HCT116 (cell line): ENCODE measurements around the gene CD164L2. TPM values are rescaled to one million over a fixed set of nuclear protein-coding genes. Genes with fewer than 3 reads are reported as not detected.

Source experiments
- ATAC-seq: fragments of 200-7000 bp; cut with Tn5 transposase; 2 replicates; pipeline ENCODE4 v1.9.1; 2020; ENCODE audit warnings: mild to moderate bottlenecking, moderate library complexity
- BruUV-seq: library from RNA; stranded (reverse); fragments of 400-500 nt; replicated peaks from 2 replicates; lab custom pipeline; 2021; lab: Mats Ljungman, UMichigan
- CTCF ChIA-PET: fragments of 300-600 bp; sonication (Branson Sonifier 250); formaldehyde crosslinking; loops from one replicate; lab custom pipeline; 2021; ENCODE audit warnings: antibody characterized with exemption; lab: Charles Lee
- POLR2A ChIA-PET: fragments of 300-600, 350-600 bp; sonication (Branson Sonifier 250); formaldehyde crosslinking; loops from one replicate; lab custom pipeline; 2021; ENCODE audit warnings: antibody characterized with exemption; lab: Charles Lee
- RAD21 ChIA-PET, 2 experiments: fragments of 300-600 bp; sonication (Branson Sonifier 250); formaldehyde crosslinking; loops; one replicate each; lab custom pipeline; 2023; ENCODE audit warnings: low total read pairs in 2 of 2; ENCODE audit not compliant: uncharacterized antibody in 2 of 2, unreplicated experiment in 2 of 2, low non-redundant PET in 1 of 2; lab: Charles Lee
- DNase-seq: peaks from one replicate; pipeline ENCODE4 v3.0.0-alpha.2; 2010; ENCODE audit warnings: low read depth, low spot score
- H2AFZ ChIP-seq: fragments of 200-600 bp; shearing (Covaris generic), sonication (generic); 2 replicates; pipeline ENCODE4 v1.6.1; 2017; ENCODE audit warnings: low read depth, mixed run types, mixed read lengths, antibody characterized with exemption, low read length; ENCODE audit not compliant: poor library complexity, severe bottlenecking
- H3K27ac ChIP-seq: 2 replicates; pipeline ENCODE4 v1.5.1; 2012; ENCODE audit warnings: low read depth, low read length
- H3K27me3 ChIP-seq: fragments of 200-600 bp; sonication (generic); 2 replicates; pipeline ENCODE4 v1.6.1; 2016; ENCODE audit warnings: mixed run types, low read length, mixed read lengths; ENCODE audit not compliant: insufficient read depth
- H3K36me3 ChIP-seq, 2 experiments: fragments of 200-500 bp in 1 of 2; fragments of 200-600 bp in 1 of 2; sonication (Bioruptor generic) in 1 of 2; sonication (generic) in 1 of 2; 2 replicates each; pipeline versions ENCODE4 v1.5.1 to v1.6.1; 2014 to 2016; ENCODE audit warnings: low read length in 2 of 2, inconsistent platforms in 1 of 2, mixed read lengths in 1 of 2, mixed run types in 1 of 2; ENCODE audit not compliant: insufficient read depth in 2 of 2, control insufficient read depth in 1 of 2
- H3K4me1 ChIP-seq, 2 experiments: fragments of 200-600 bp in 1 of 2; sonication (generic) in 1 of 2; 2 replicates each; pipeline versions ENCODE4 v1.5.1 to v1.6.1; 2012 to 2017; ENCODE audit warnings: low read length in 2 of 2, inconsistent platforms in 1 of 2, mild to moderate bottlenecking in 1 of 2, mixed read lengths in 1 of 2, mixed run types in 1 of 2, moderate library complexity in 1 of 2; ENCODE audit not compliant: insufficient read depth in 2 of 2, control insufficient read depth in 1 of 2
- H3K4me2 ChIP-seq: fragments of 200-600 bp; sonication (generic); 2 replicates; pipeline ENCODE4 v1.6.1; 2017; ENCODE audit warnings: mixed run types, low read length, mixed read lengths
- H3K4me3 ChIP-seq, 2 experiments: fragments of 200-600 bp in 1 of 2; sonication (generic) in 1 of 2; replicated peaks in 1 of 2; 2 replicates each; pipeline ENCODE4 v1.5.1; 2011 to 2016; ENCODE audit warnings: low read length in 2 of 2, control low read depth in 1 of 2, low read depth in 1 of 2, mild to moderate bottlenecking in 1 of 2, mixed read lengths in 1 of 2, mixed run types in 1 of 2
- H3K79me2 ChIP-seq: fragments of 200-600 bp; sonication (generic); 2 replicates; pipeline ENCODE4 v1.6.1; 2017; ENCODE audit warnings: mild to moderate bottlenecking, mixed run types, low read length, moderate library complexity, mixed read lengths; ENCODE audit not compliant: insufficient read depth
- H3K9ac ChIP-seq: fragments of 200-600 bp; sonication (generic); 2 replicates; pipeline ENCODE4 v1.6.1; 2016; ENCODE audit warnings: low read length, mixed read lengths
- H3K9me2 ChIP-seq: fragments of 200-600 bp; sonication (generic), shearing (Covaris generic); 2 replicates; pipeline ENCODE4 v1.6.1; 2017; ENCODE audit warnings: mixed run types, mild to moderate bottlenecking, moderate library complexity; ENCODE audit not compliant: insufficient read depth
- H3K9me3 ChIP-seq, 2 experiments: fragments of 200-500 bp in 1 of 2; fragments of 200-600 bp in 1 of 2; sonication (Bioruptor generic) in 1 of 2; sonication (generic) in 1 of 2; 2 replicates each; pipeline ENCODE4 v1.6.1; 2014 to 2017; ENCODE audit warnings: low read length in 2 of 2, mixed read lengths in 2 of 2, inconsistent platforms in 1 of 2, low read depth in 1 of 2, mild to moderate bottlenecking in 1 of 2, mixed run types in 1 of 2, moderate library complexity in 1 of 2; ENCODE audit not compliant: control insufficient read depth in 1 of 2, insufficient read depth in 1 of 2
- H4K20me1 ChIP-seq: fragments of 200-600 bp; sonication (generic), shearing (Covaris generic); 2 replicates; pipeline ENCODE4 v1.6.1; 2017; ENCODE audit warnings: mixed run types, mild to moderate bottlenecking, moderate library complexity; ENCODE audit not compliant: insufficient read depth
- CBX3 ChIP-seq: IDR thresholded peaks from 2 replicates; pipeline ENCODE4 v1.6.1; 2012; ENCODE audit warnings: low read depth
- CEBPB ChIP-seq: IDR thresholded peaks from 2 replicates; pipeline ENCODE4 v1.6.1; 2012; ENCODE audit warnings: low read depth
- EGR1 ChIP-seq: IDR thresholded peaks from 2 replicates; pipeline ENCODE4 v1.6.1; 2012; ENCODE audit warnings: low read depth
- ELF1 ChIP-seq: IDR thresholded peaks from 2 replicates; pipeline ENCODE4 v1.6.1; 2012; ENCODE audit warnings: low read depth, borderline replicate concordance
- JUND ChIP-seq: IDR thresholded peaks from 2 replicates; pipeline ENCODE4 v1.6.1; 2012
- POLR2AphosphoS5 ChIP-seq: IDR thresholded peaks from 2 replicates; pipeline ENCODE4 v1.6.1; 2011; ENCODE audit warnings: mild to moderate bottlenecking, low read depth, low read length, moderate library complexity
- RAD21 ChIP-seq: IDR thresholded peaks from 2 replicates; pipeline ENCODE4 v1.6.1; 2012; ENCODE audit warnings: low read depth, mild to moderate bottlenecking
- REST ChIP-seq: IDR thresholded peaks from 2 replicates; pipeline ENCODE4 v1.6.1; 2012; ENCODE audit warnings: low read depth
- YY1 ChIP-seq: IDR thresholded peaks from 2 replicates; pipeline ENCODE4 v1.6.1; 2011; ENCODE audit warnings: low read length, low read depth, moderate library complexity, mild to moderate bottlenecking; ENCODE audit not compliant: insufficient replicate concordance; ENCODE audit errors: extremely low read depth
- ZBTB33 ChIP-seq: IDR thresholded peaks from 2 replicates; pipeline ENCODE4 v1.6.1; 2011; ENCODE audit warnings: mild to moderate bottlenecking, low read length, moderate library complexity; ENCODE audit not compliant: insufficient replicate concordance; ENCODE audit errors: extremely low read depth
- ZFX ChIP-seq: fragments of 450-650 bp; IDR thresholded peaks from 2 replicates; pipeline ENCODE4 v1.6.1; 2017
- ZNF274 ChIP-seq: fragments of 200-500 bp; sonication (Bioruptor generic); IDR thresholded peaks from 2 replicates; pipeline ENCODE4 v1.6.1; 2014; ENCODE audit warnings: mild to moderate bottlenecking, low read depth, low read length, inconsistent platforms
- intact Hi-C: fragments of 100-400 bp; cut with micrococcal nuclease; formaldehyde crosslinking; loops from 2 replicates; pipeline ENCODE4 v1.10.0; 2022
- total RNA-seq: library from RNA; stranded (reverse); gene quantifications from one replicate; pipeline ENCODE4 v1.2.1, GENCODE V29; 2021; ENCODE audit not compliant: unreplicated experiment

Gene CD164L2
- total RNA-seq, 1 experiment from 2014 or later, result 11.6 TPM

- RAD21 ChIA-PET, result no interaction called here
- Histone ChIP-seq H3K9me2 (no peaks in the 10 kb centered on the region), H3K4me3 (no peak overlapping the region), H3K4me2 (no peak overlapping the region), H3K27me3 (no peaks in the 10 kb centered on the region), H2AFZ (no peak overlapping the region), H3K9ac (no peak overlapping the region), H3K9me3 (no peaks in the 10 kb centered on the region), H3K4me1 (no peaks in the 10 kb centered on the region), H3K36me3 (peaks cover 7 to 10% of the 10 kb centered on the region in 2 experiments; a peak in 3 of 4 replicates), H4K20me1 (no peaks in the 10 kb centered on the region), H3K79me2 (peaks cover 50% of the 10 kb centered on the region), H3K27ac (no peak overlapping the region)
- intact Hi-C loops, result no loop called here
- ATAC-seq, result no peak
- CTCF ChIA-PET, result interaction anchor here (0.9 kb wide), 1 partner anchor 28 kb away, joined by 3 read pairs; no protein-coding TSS in a partner anchor
- TF ChIP-seq RAD21, result no peak
- TF ChIP-seq ELF1, result no peak
- no peak for TF ChIP-seq YY1
- no peak for TF ChIP-seq ZFX
- no peak for TF ChIP-seq ZBTB33
- TF ChIP-seq CBX3, result no peak
- no peak for TF ChIP-seq CEBPB
- no peak for TF ChIP-seq EGR1
- no peak for TF ChIP-seq POLR2AphosphoS5
- no peak for TF ChIP-seq ZNF274
- no peak for TF ChIP-seq REST
- no peak for TF ChIP-seq JUND
- no TSS peak for BruUV-seq
- no peak for DNase-seq
- POLR2A ChIA-PET, result no interaction called here
Observed at GRCh38 chr1:27423709-27424108, 40.6 kb upstream of the CD164L2 start.
